ENCODE results near the gene TPRX1.
A peak's percentile ranks its signal among the peaks of the same experiment; 100 is the strongest.
"Not testable (repeated sequence)": the region's sequence is repeated elsewhere in the genome, so short reads cannot be mapped to it uniquely, and the experiment has no call there.

The TPRX1 gene

DNA sequence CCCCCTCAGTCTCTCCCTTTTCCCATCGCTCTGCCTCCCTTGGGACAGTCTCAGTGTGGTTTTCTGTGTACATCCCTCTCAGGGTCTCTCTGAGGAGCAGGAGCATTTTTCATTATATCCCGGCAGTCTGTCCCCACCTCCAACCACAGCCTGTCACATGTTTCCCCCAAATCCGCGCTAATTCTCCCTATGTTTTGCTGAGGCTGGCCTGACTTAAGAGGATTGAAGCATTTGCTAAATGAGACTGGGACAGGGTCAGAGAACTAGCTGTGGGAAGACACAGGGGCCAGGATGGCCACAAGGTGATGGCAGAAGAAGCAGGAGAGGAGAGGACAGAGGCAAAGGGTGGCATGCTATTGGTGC is 5.5 kb downstream of the TPRX1 start:
- no peak for DNase-seq (ENCODE audit: low spot score)
- TF ChIP-seq, protein P1, sequence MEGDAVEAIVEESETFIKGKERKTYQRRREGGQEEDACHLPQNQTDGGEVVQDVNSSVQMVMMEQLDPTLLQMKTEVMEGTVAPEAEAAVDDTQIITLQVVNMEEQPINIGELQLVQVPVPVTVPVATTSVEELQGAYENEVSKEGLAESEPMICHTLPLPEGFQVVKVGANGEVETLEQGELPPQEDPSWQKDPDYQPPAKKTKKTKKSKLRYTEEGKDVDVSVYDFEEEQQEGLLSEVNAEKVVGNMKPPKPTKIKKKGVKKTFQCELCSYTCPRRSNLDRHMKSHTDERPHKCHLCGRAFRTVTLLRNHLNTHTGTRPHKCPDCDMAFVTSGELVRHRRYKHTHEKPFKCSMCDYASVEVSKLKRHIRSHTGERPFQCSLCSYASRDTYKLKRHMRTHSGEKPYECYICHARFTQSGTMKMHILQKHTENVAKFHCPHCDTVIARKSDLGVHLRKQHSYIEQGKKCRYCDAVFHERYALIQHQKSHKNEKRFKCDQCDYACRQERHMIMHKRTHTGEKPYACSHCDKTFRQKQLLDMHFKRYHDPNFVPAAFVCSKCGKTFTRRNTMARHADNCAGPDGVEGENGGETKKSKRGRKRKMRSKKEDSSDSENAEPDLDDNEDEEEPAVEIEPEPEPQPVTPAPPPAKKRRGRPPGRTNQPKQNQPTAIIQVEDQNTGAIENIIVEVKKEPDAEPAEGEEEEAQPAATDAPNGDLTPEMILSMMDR (IDR thresholded peaks at IDR 0.05; ENCODE audit: extremely low read depth, missing control alignments), result no peak

DNA sequence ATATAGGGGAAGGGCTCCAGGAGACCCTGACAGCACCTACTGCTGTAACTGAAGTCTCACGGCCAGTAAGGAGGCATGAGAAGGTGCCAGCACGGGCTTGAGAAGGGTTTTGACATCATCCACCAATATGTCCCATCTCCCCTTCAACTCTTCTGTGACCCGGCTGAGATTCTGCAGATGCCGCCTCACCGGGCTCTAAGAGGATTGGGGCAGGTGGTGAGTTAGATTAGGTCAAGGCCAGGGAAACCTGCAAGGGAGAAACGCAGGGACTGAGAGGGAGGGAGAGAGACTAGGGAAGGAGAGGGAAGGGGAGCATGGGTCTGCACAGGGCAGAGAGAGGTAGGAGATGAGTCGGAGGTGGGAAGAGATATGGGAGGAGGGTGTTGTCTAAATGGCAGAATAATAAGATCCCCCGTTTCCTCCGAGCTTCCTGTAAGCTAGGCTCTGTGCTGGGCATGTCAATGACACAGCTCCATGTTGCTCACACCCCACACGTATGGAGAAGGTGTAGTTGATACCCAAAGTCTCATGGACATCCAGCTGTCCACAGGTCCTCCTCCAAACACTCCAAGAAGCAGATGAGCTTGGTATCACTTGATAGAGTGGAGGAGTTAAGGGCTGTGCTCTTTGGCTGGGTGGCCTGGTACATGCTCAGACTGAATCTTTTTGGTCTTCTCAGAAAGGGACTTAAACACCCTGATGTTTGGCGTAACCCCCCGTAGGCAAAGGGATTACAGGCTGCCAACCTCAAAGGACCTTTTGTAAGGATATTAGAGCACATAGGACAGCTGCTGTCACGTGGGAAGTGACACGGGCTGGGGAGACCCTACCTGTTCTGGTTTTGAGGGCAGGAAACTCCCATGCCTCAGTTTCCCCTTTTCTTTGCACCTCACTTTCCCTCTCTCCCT is 6.1 kb downstream of the TPRX1 start:
- no peak for DNase-seq (ENCODE audit: low spot score)

GRCh38 chr19:47796785-47797184 is 7.6 kb downstream of the TPRX1 start:
- no peak for DNase-seq (ENCODE audit: low spot score)
- TF ChIP-seq, protein P1 (IDR thresholded peaks at IDR 0.05; ENCODE audit: extremely low read depth, missing control alignments), result no peak

More for the DNA sequence above, 6.1 kb downstream of the TPRX1 start:
- TF ChIP-seq, protein P1 (IDR thresholded peaks at IDR 0.05; ENCODE audit: extremely low read depth, missing control alignments), result no peak

DNA sequence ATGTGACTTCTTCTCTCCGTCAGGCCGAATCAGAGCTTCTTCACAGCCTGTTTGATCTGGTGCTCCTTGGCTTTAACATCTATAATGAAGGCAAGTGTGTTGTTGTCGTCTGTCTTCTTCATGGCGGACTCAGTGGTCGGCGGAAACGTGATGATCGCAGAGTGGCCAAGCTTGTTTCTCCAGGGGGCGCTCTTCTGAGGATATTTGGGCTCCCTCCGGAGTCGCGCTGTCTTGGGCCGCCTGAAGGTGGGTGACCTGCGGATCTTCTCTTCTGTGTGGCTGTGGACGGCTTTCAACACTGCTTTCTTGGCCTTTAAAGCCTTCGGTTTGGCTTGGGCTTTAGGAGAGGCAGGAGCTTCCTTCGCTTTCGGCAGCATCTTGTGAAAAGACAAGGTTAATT is 9.8 kb downstream of the TPRX1 start:
- DNase-seq (ENCODE audit: low spot score), result no peak
- TF ChIP-seq, protein P1 (IDR thresholded peaks at IDR 0.05; ENCODE audit: extremely low read depth, missing control alignments), result no peak

- DNase-seq (ENCODE audit: low spot score), result no peak
- TF ChIP-seq, protein P1 (IDR thresholded peaks at IDR 0.05; ENCODE audit: extremely low read depth, missing control alignments), result no peak
Observed at GRCh38 chr19:47792616-47793015, 11.7 kb downstream of the TPRX1 start.

GRCh38 chr19:47790398-47790814 is 13.9 kb downstream of the TPRX1 start:
- DNase-seq (ENCODE audit: low spot score), result peak; percentile 81
- TF ChIP-seq, protein P1 (IDR thresholded peaks at IDR 0.05; ENCODE audit: extremely low read depth, missing control alignments), result peak; percentile 85

DNA sequence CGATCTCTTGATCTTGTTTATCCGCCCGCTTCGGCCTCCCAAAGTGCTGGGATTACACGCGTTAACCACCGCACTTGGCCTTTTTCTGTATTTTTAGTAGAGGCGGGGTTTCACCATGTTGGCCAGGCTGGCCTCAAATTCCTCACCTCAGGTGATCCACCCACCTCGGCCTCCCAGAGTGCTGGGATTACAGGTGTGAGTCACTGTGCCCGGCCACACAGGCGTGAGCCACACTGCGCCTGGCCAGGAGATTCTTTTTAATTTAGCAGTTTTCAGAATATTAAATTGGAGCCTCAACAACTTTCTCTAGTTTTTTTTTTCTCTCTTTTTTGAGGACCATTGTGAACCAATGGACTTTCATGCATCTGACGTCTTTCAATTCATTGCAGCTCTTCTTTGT is 14.5 kb downstream of the TPRX1 start:
- DNase-seq (ENCODE audit: low spot score), result not testable (repeated sequence)

- not testable (repeated sequence) for DNase-seq (ENCODE audit: low spot score)
Observed at GRCh38 chr19:47787307-47787706, 17.0 kb downstream of the TPRX1 start.

Measured in GM20000 (cell line).